GM23338 (cell line): ENCODE data around the gene ATP13A4.

Experiments used
- CREB1 ChIP-seq: fragments of 250-450 bp; sonication (Bioruptor Pico); IDR thresholded peaks from 2 replicates; pipeline ENCODE4 v1.5.0; 2020; ENCODE audit warnings: low read depth, mild to moderate bottlenecking, moderate library complexity
- ETS1 ChIP-seq: IDR thresholded peaks from 2 replicates; pipeline ENCODE4 v1.6.1; 2016; ENCODE audit warnings: antibody characterized with exemption
- EZH2 ChIP-seq: fragments of 200-600 bp; sonication (generic); IDR thresholded peaks from one replicate; pipeline ENCODE4 v1.8.0; 2017; ENCODE audit warnings: antibody characterized with exemption, mild to moderate bottlenecking, low read depth; ENCODE audit not compliant: unreplicated experiment
- EZH2phosphoT487 ChIP-seq: fragments of 200-600 bp; sonication (generic); IDR thresholded peaks from one replicate; pipeline ENCODE4 v1.8.1; 2018; ENCODE audit warnings: antibody characterized with exemption; ENCODE audit not compliant: unreplicated experiment
- POLR2AphosphoS5 ChIP-seq: IDR thresholded peaks from 2 replicates; pipeline ENCODE4 v1.6.1; 2016; ENCODE audit warnings: antibody characterized with exemption, low read depth
- REST ChIP-seq: IDR thresholded peaks from one replicate; pipeline ENCODE4 v1.6.1; 2018; ENCODE audit warnings: antibody characterized with exemption; ENCODE audit not compliant: unreplicated experiment
- STAT1 ChIP-seq: IDR thresholded peaks from one replicate; pipeline ENCODE4 v1.6.1; 2016; ENCODE audit warnings: antibody characterized with exemption; ENCODE audit not compliant: unreplicated experiment
- ZNF114 ChIP-seq: fragments of 250-450 bp; sonication (Bioruptor Pico); IDR thresholded peaks from 2 replicates; pipeline ENCODE4 v1.5.0; 2020; ENCODE audit warnings: mild to moderate bottlenecking, moderate library complexity
- TF ChIP-seq, protein P1 (sequence below), 2 experiments: fragments of 200-600 bp in 1 of 2; sonication (generic) in 1 of 2; conservative IDR thresholded peaks; 2 replicates each; pipeline versions ENCODE4 v1.5.1 to v1.6.1; 2016 to 2017; ENCODE audit warnings: antibody characterized with exemption in 2 of 2, low read depth in 2 of 2, mild to moderate bottlenecking in 2 of 2, moderate library complexity in 1 of 2

DNA sequence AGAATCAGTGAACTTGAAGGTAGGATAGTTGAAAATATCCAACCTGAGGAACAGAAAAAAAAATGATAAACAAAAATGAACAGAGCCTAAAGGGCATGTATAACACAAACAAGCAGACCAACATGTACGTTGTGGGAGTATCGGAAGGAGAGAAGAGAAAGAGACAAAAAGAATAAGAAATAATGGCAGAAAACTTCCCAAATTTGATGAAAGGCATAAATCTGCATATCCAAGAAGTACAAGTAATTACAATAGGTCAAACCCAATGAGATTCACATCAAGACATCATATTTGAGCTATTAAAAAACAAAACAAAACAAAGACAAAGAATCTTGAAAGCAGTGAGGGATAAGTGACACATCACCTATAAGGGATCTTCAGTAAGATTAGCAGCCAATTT lies 138.1 kb downstream of the ATP13A4 start:
- TF ChIP-seq STAT1 (no peak), REST (no peak), POLR2AphosphoS5 (no peak), EZH2phosphoT487 (no peak), ZNF114 (no peak), CREB1 (CRISPR knock-in tag) (no peak), ETS1 (no peak), EZH2 (no peak)
- TF ChIP-seq, protein P1, sequence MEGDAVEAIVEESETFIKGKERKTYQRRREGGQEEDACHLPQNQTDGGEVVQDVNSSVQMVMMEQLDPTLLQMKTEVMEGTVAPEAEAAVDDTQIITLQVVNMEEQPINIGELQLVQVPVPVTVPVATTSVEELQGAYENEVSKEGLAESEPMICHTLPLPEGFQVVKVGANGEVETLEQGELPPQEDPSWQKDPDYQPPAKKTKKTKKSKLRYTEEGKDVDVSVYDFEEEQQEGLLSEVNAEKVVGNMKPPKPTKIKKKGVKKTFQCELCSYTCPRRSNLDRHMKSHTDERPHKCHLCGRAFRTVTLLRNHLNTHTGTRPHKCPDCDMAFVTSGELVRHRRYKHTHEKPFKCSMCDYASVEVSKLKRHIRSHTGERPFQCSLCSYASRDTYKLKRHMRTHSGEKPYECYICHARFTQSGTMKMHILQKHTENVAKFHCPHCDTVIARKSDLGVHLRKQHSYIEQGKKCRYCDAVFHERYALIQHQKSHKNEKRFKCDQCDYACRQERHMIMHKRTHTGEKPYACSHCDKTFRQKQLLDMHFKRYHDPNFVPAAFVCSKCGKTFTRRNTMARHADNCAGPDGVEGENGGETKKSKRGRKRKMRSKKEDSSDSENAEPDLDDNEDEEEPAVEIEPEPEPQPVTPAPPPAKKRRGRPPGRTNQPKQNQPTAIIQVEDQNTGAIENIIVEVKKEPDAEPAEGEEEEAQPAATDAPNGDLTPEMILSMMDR (conservative IDR thresholded peaks at IDR 0.05; ENCODE audit: low read depth in 2 of 2) = no peak
